HUES6 (cell line): ENCODE data around the gene C2CD4C.
"Not testable (repeated sequence)": the region's sequence is repeated elsewhere in the genome, so short reads cannot be mapped to it uniquely, and the experiment has no call there.

ENCODE experiments used
- H3K27ac ChIP-seq: 2 replicates; pipeline ENCODE4 v1.7.0; 2013; ENCODE audit warnings: low read depth, mild to moderate bottlenecking, low read length, inconsistent platforms
- H3K27me3 ChIP-seq: 2 replicates; pipeline ENCODE4 v1.6.1; 2013; ENCODE audit warnings: low read length; ENCODE audit not compliant: control insufficient read depth, insufficient read depth
- H3K36me3 ChIP-seq: 2 replicates; pipeline ENCODE4 v1.6.1; 2013; ENCODE audit warnings: low read length; ENCODE audit not compliant: control insufficient read depth, insufficient read depth
- H3K4me1 ChIP-seq: 2 replicates; pipeline ENCODE4 v1.6.1; 2013; ENCODE audit warnings: low read length; ENCODE audit not compliant: control insufficient read depth, insufficient read depth
- H3K4me3 ChIP-seq: 2 replicates; pipeline ENCODE4 v1.5.1; 2013; ENCODE audit warnings: low read depth, low read length
- H3K9ac ChIP-seq: one replicate; pipeline ENCODE4 v1.6.1; 2013; ENCODE audit warnings: mild to moderate bottlenecking, low read length
- H3K9me3 ChIP-seq: 2 replicates; pipeline ENCODE4 v1.6.1; 2013; ENCODE audit warnings: low read depth, low read length; ENCODE audit not compliant: control insufficient read depth, insufficient read depth

Gene C2CD4C

GRCh38 chr19:368630-369024 is 40.3 kb downstream of the C2CD4C start:
- H3K36me3 ChIP-seq: no peaks in the 10 kb centered on the region
- no peak overlapping the region for H3K27ac ChIP-seq
- H3K4me1 ChIP-seq: no peaks in the 10 kb centered on the region
- H3K4me3 ChIP-seq: no peak overlapping the region
- peaks cover 7% of the 10 kb centered on the region; the same call in 1 of the 2 replicates for H3K27me3 ChIP-seq
- no peaks in the 10 kb centered on the region for H3K9me3 ChIP-seq
- no peak overlapping the region for H3K9ac ChIP-seq

- no peak overlapping the region for H3K4me3 ChIP-seq
- H3K27ac ChIP-seq: no peak overlapping the region
- no peaks in the 10 kb centered on the region for H3K36me3 ChIP-seq
- no peaks in the 10 kb centered on the region for H3K9me3 ChIP-seq
- H3K27me3 ChIP-seq: peaks cover 4% of the 10 kb centered on the region; the same call in 1 of the 2 replicates
- H3K4me1 ChIP-seq: no peaks in the 10 kb centered on the region
- no peak overlapping the region for H3K9ac ChIP-seq
Observed at GRCh38 chr19:367963-368629, 40.9 kb downstream of the C2CD4C start.

GRCh38 chr19:367561-367960 is 41.4 kb downstream of the C2CD4C start:
- no peaks in the 10 kb centered on the region; the same call in 1 of the 2 replicates for H3K27me3 ChIP-seq
- H3K27ac ChIP-seq: no peak overlapping the region
- H3K36me3 ChIP-seq: no peaks in the 10 kb centered on the region
- H3K9ac ChIP-seq: no peak overlapping the region
- no peaks in the 10 kb centered on the region for H3K9me3 ChIP-seq
- H3K4me3 ChIP-seq: no peak overlapping the region
- H3K4me1 ChIP-seq: no peaks in the 10 kb centered on the region

- Histone ChIP-seq H3K36me3 (no peaks in the 10 kb centered on the region), H3K9me3 (no peaks in the 10 kb centered on the region), H3K9ac (no peak overlapping the region), H3K27ac (no peak overlapping the region), H3K4me3 (no peak overlapping the region), H3K27me3 (no peaks in the 10 kb centered on the region; the same call in 1 of the 2 replicates), H3K4me1 (no peaks in the 10 kb centered on the region)
Observed at GRCh38 chr19:366951-367350, 42.0 kb downstream of the C2CD4C start.

- no peaks in the 10 kb centered on the region; the same call in 1 of the 2 replicates for H3K27me3 ChIP-seq
- H3K36me3 ChIP-seq: no peaks in the 10 kb centered on the region
- H3K4me3 ChIP-seq: no peak overlapping the region
- H3K4me1 ChIP-seq: no peaks in the 10 kb centered on the region
- no peak overlapping the region for H3K9ac ChIP-seq
- no peaks in the 10 kb centered on the region for H3K9me3 ChIP-seq
- no peak overlapping the region for H3K27ac ChIP-seq
Observed at GRCh38 chr19:366205-366783, 42.7 kb downstream of the C2CD4C start.

GRCh38 chr19:364496-365287 is 44.3 kb downstream of the C2CD4C start:
- Histone ChIP-seq H3K9ac (no peak overlapping the region), H3K4me1 (no peaks in the 10 kb centered on the region), H3K27ac (no peak overlapping the region), H3K9me3 (no peaks in the 10 kb centered on the region), H3K4me3 (no peak overlapping the region), H3K36me3 (no peaks in the 10 kb centered on the region), H3K27me3 (no peaks in the 10 kb centered on the region; the same call in 1 of the 2 replicates)

- Histone ChIP-seq H3K27me3 (peaks cover 8% of the 10 kb centered on the region; the same call in 1 of the 2 replicates), H3K9me3 (no peaks in the 10 kb centered on the region), H3K4me1 (no peaks in the 10 kb centered on the region), H3K27ac (no peak overlapping the region), H3K36me3 (no peaks in the 10 kb centered on the region), H3K9ac (no peak overlapping the region), H3K4me3 (no peak overlapping the region)
Observed at GRCh38 chr19:362683-363082, 46.3 kb downstream of the C2CD4C start.

GRCh38 chr19:362154-362553 is 46.8 kb downstream of the C2CD4C start:
- no peak overlapping the region for H3K9ac ChIP-seq
- no peaks in the 10 kb centered on the region for H3K36me3 ChIP-seq
- no peaks in the 10 kb centered on the region for H3K4me1 ChIP-seq
- no peak overlapping the region for H3K4me3 ChIP-seq
- H3K27me3 ChIP-seq: peaks cover 8% of the 10 kb centered on the region; the same call in 1 of the 2 replicates
- H3K27ac ChIP-seq: no peak overlapping the region
- no peaks in the 10 kb centered on the region for H3K9me3 ChIP-seq

GRCh38 chr19:359653-359925 is 49.4 kb downstream of the C2CD4C start:
- Histone ChIP-seq H3K4me3 (no peak overlapping the region), H3K4me1 (no peaks in the 10 kb centered on the region), H3K36me3 (no peaks in the 10 kb centered on the region), H3K27ac (no peak overlapping the region), H3K27me3 (peaks cover 8% of the 10 kb centered on the region; the same call in 1 of the 2 replicates), H3K9me3 (no peaks in the 10 kb centered on the region), H3K9ac (no peak overlapping the region)

- H3K27ac ChIP-seq, H3K27me3 ChIP-seq, H3K4me3 ChIP-seq, H3K4me1 ChIP-seq, H3K9me3 ChIP-seq, H3K9ac ChIP-seq, H3K36me3 ChIP-seq: not testable (repeated sequence)
Observed at GRCh38 chr19:355536-355935, 53.4 kb downstream of the C2CD4C start.
